Measurements from ENCODE around the gene ISCA1. TPM values are rescaled to one million over a fixed set of nuclear protein-coding genes. Genes with fewer than 3 reads are reported as not detected.

The ISCA1 gene
- total and polyA plus RNA-seq, 10 of the 15 experiments (the other 5 are each of a cell fraction or from before 2014, with no cell fraction given) = 8.9 to 36.0 (median 24.2) TPM

GRCh38 chr9:86277072-86277471 lies 5.3 kb downstream of the ISCA1 start:
- SMC1A ChIA-PET (ENCODE audit: uncharacterized antibody, unreplicated experiment) = interaction anchor here (1.2 to 3.8 kb wide), 3 partner anchors 9 to 74 kb away, joined by 3 to 29 read pairs (median 5); no protein-coding TSS in a partner anchor
- H4K20me1 ChIP-seq (ENCODE audit: control insufficient read depth, insufficient read depth) = no peaks in the 10 kb centered on the region
- POLR2A ChIA-PET = no interaction called here
- ATAC-seq (no peak), DNase-seq (ENCODE audit: low read depth, low spot score) (no peak), FAIRE-seq (no peak)
- WGBS (ENCODE audit: insufficient coverage, insufficient replicate concordance, low lambda C conversion rate, missing lambda C conversion rate) = 95% methylated on average over 1 of the region's 1 CpG
- H2AFZ ChIP-seq (ENCODE audit: control insufficient read depth, low read depth, low read length) = no peak overlapping the region
- no peak for TF ChIP-seq FOXK2 (IDR thresholded peaks at IDR 0.05)
- no peak for TF ChIP-seq RCOR1 (conservative IDR thresholded peaks at IDR 0.05; ENCODE audit: low read depth, low read length)
- TF ChIP-seq RUNX3 (IDR thresholded peaks at IDR 0.05; ENCODE audit: low read length) = no peak
- no TSS peak for BruUV-seq (replicated peaks)
- intact Hi-C loops (cut with micrococcal nuclease; ENCODE audit: unreplicated experiment) = loop anchor here (5.0 kb wide), 1 partner anchor 75 kb away; no protein-coding TSS in a partner anchor
- H3K9me3 ChIP-seq (replicated peaks; ENCODE audit: control insufficient read depth, insufficient read depth, low read length) = no peaks in the 10 kb centered on the region
- H3K27ac ChIP-seq (ENCODE audit: control insufficient read depth, insufficient read depth) = no peak overlapping the region
- H3K27me3 ChIP-seq (replicated peaks in 1 of 2; ENCODE audit: control insufficient read depth in 2 of 2, insufficient read depth in 2 of 2, low read length in 1 of 2) = no peaks in the 10 kb centered on the region
- no peak overlapping the region for H3K4me2 ChIP-seq (ENCODE audit: control insufficient read depth, insufficient read depth)
- RAD21 ChIA-PET (ENCODE audit: unreplicated experiment) = interaction anchor here (2.6 kb wide), 1 partner anchor 76 kb away, joined by 13 read pairs; no protein-coding TSS in a partner anchor
- no peaks in the 10 kb centered on the region for H3K4me1 ChIP-seq (ENCODE audit: control insufficient read depth, insufficient read depth, low read length)
- no peak overlapping the region for H3K4me3 ChIP-seq
- CTCF ChIA-PET = interaction anchor here (0.6 to 1.9 kb wide), 6 partner anchors 18 to 457 kb away, joined by 3 to 19 read pairs (median 4); no protein-coding TSS in a partner anchor
- peaks cover 23% of the 10 kb centered on the region for H3K79me2 ChIP-seq (ENCODE audit: control insufficient read depth, insufficient read depth, low read length)
- H3K9ac ChIP-seq (ENCODE audit: control insufficient read depth, insufficient read depth, low read length) = no peak overlapping the region
- H3K36me3 ChIP-seq (ENCODE audit: control insufficient read depth in 2 of 2, insufficient read depth in 2 of 2, low read length in 1 of 2) = peaks cover 0 to 5% of the 10 kb centered on the region in 2 experiments; a peak in 1 of 4 replicates
- in situ Hi-C loops (cut with MboI) = loop anchor here (25.0 kb wide), 1 partner anchor 465 kb away; no protein-coding TSS in a partner anchor

GRCh38 chr9:86275962-86276361 lies 6.4 kb downstream of the ISCA1 start:
- Histone ChIP-seq H3K9me3 (replicated peaks; ENCODE audit: control insufficient read depth, insufficient read depth, low read length) (no peaks in the 10 kb centered on the region; the same call in 2 of the 3 replicates), H3K27ac (ENCODE audit: control insufficient read depth, insufficient read depth) (no peak overlapping the region), H3K4me2 (ENCODE audit: control insufficient read depth, insufficient read depth) (no peak overlapping the region), H3K27me3 (replicated peaks in 1 of 2; ENCODE audit: control insufficient read depth in 2 of 2, insufficient read depth in 2 of 2, low read length in 1 of 2) (no peaks in the 10 kb centered on the region), H2AFZ (ENCODE audit: control insufficient read depth, low read depth, low read length) (no peak overlapping the region), H3K36me3 (ENCODE audit: control insufficient read depth in 2 of 2, insufficient read depth in 2 of 2, low read length in 1 of 2) (peaks cover 0 to 8% of the 10 kb centered on the region in 2 experiments; a peak in 1 of 4 replicates), H4K20me1 (ENCODE audit: control insufficient read depth, insufficient read depth) (no peaks in the 10 kb centered on the region), H3K79me2 (ENCODE audit: control insufficient read depth, insufficient read depth, low read length) (peaks cover 14% of the 10 kb centered on the region), H3K9ac (ENCODE audit: control insufficient read depth, insufficient read depth, low read length) (no peak overlapping the region), H3K4me1 (ENCODE audit: control insufficient read depth, insufficient read depth, low read length) (no peaks in the 10 kb centered on the region), H3K4me3 (no peak overlapping the region)
- in situ Hi-C loops (cut with MboI) (loop anchor here (25.0 kb wide), 1 partner anchor 464 kb away; no protein-coding TSS in a partner anchor), intact Hi-C loops (cut with micrococcal nuclease; ENCODE audit: unreplicated experiment) (loop anchor here (5.0 kb wide), 1 partner anchor 74 kb away; no protein-coding TSS in a partner anchor)
- TF ChIP-seq IRF4 (IDR thresholded peaks at IDR 0.05; ENCODE audit: low read depth, low read length) (no peak), POLR2AphosphoS5 (IDR thresholded peaks at IDR 0.05; ENCODE audit: low read length) (no peak), RAD21 (IDR thresholded peaks at IDR 0.05; ENCODE audit: insufficient read depth, low read depth, low read length) (peak; percentile 42), PKNOX1 (IDR thresholded peaks at IDR 0.05) (peak; percentile 26; the same call in 1 of the 2 replicates), IKZF1 (conservative IDR thresholded peaks at IDR 0.05) (no peak), CTCF (IDR thresholded peaks at IDR 0.05 in 2 of 3, conservative IDR thresholded peaks at IDR 0.05 in 1 of 3; ENCODE audit: control insufficient read depth in 2 of 3, extremely low read depth in 1 of 3, insufficient read depth in 1 of 3, low read depth in 3 of 3, low read length in 3 of 3) (peak; percentile 21 to 34 (median 31); a peak in 4 of 6 replicates)
- WGBS (ENCODE audit: insufficient coverage, insufficient replicate concordance, low lambda C conversion rate, missing lambda C conversion rate) = 98% methylated on average over 3 of the region's 3 CpGs
- RAD21 ChIA-PET (ENCODE audit: unreplicated experiment) = interaction anchor here (0.9 to 2.6 kb wide), 2 partner anchors 53 to 75 kb away, joined by 3 to 13 read pairs; no protein-coding TSS in a partner anchor
- FAIRE-seq (no peak), DNase-seq (ENCODE audit: low read depth, low spot score) (no peak), ATAC-seq (peak; percentile 53)
- CTCF ChIA-PET = interaction anchor here (0.6 to 1.9 kb wide), 10 partner anchors 9 to 459 kb away, joined by 3 to 19 read pairs (median 4); no protein-coding TSS in a partner anchor
- SMC1A ChIA-PET (ENCODE audit: uncharacterized antibody, unreplicated experiment) = interaction anchor here (0.6 to 3.8 kb wide), 4 partner anchors 18 to 398 kb away, joined by 3 to 29 read pairs (median 3); no protein-coding TSS in a partner anchor
- BruUV-seq (replicated peaks) = no TSS peak
- POLR2A ChIA-PET = no interaction called here

All from GM12878 (cell line).